HG02885 (cell line): Measurements from ENCODE around the gene OLFML3.
"Not testable (repeated sequence)": the region's sequence is repeated elsewhere in the genome, so short reads cannot be mapped to it uniquely, and the experiment has no call there.

Experiments used
- ATAC-seq: cut with Tn5 transposase; IDR thresholded peaks from one replicate; pipeline ENCODE4 v1.9.1; 2021; ENCODE audit warnings: mild to moderate bottlenecking; ENCODE audit not compliant: unreplicated experiment, poor library complexity

The OLFML3 gene

DNA sequence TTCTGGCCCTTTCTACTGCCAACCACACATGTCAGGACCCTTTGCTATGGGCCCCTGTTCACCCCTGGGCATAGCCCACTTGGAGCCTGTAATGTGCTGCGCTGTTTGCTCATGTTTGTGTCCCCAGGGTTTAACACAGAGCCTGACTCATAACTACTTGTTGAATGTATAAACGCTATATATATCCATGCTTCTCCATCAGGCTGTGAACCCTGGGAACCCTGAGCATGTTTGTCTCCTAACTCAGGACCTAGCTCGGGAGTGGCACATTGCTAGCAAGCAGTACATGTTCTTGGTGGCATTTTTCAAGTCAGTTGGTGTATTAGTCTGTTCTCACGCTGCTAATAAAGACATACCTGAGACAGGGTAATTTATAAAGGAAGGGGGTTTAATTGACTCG, 8.0 kb downstream of the OLFML3 start:
- ATAC-seq, result no peak

DNA sequence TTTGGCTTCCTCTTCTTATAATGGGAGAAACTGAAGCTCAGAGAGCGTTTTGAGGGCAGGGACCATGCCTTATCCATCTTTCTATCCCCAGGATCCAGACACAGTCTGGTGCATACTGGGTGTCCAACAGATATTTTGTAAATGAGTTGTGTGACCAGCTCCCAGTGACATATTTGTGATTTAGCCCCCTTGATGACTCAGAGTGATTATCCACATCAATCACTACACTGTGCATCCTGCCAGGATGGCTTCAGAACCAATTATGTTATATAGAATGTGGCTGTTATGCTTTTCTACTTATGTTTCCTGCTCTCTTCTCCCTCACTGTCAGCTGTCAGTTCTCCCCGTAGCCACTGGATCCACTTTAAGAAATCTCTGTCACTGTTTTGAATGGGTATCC, 11.3 kb downstream of the OLFML3 start:
- no peak for ATAC-seq

DNA sequence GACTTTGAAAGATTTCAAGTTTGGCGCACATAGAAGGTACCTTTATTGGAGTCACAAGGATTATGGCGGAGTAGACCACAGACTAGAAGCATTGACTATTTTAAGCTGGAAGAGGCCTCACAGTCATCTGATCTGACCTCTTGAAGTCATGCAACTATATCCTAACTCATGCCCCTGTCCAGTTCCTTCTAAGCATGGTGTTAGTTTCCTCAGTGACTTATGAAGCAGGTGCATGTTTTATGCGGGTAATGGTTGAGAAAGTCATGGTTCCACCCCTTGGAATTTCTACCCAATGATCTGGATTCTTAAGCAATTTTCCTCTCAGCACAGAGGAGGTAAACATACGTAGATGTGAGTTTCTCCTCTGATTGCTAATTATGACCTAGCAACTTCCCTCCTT, 11.7 kb downstream of the OLFML3 start:
- ATAC-seq, result no peak

DNA sequence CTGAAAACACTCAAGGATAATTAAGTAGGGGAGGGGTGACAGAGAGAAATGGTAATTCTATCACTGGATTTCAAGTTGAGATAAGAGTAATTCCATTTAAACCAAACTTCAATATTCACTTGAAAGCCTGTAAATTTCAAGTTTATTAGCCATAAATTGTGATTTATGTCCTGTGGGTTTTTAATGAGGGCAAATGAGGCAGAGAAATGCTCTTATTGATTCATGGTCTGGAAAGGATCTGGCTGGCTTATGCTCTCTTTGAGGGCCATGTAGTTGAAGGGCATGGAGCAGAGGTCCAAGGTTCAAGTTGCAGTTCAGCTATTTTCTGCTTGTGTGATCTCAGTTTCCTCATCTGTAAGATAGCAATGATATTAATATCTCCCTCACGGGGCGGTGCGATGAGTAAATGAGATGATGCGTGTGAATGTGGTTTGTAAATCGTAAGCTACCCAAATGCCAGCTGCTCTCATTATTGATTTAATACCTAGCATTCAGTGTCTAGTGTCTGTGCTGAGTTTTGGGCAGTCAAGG, 12.3 kb downstream of the OLFML3 start:
- peak; percentile 45 for ATAC-seq

DNA sequence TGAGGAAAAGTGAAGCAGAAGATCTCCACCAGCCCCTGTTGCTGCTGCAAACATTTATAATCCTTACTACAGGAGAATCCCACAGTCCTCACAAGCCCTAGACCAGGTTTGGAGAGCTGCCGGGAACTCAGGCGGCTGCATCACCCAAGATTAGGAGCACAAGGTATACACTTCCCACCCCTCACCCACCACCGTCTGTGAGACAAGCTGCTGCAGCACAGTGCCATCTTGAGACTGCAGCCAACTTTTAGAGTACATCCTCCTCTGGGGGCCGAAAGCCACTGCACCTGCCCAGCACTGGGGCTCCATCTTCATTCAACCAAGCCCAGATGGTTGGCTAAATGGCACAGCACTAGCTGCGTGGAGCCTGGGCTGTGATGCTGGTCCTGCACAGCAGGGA, 13.8 kb downstream of the OLFML3 start:
- ATAC-seq, result no peak

DNA sequence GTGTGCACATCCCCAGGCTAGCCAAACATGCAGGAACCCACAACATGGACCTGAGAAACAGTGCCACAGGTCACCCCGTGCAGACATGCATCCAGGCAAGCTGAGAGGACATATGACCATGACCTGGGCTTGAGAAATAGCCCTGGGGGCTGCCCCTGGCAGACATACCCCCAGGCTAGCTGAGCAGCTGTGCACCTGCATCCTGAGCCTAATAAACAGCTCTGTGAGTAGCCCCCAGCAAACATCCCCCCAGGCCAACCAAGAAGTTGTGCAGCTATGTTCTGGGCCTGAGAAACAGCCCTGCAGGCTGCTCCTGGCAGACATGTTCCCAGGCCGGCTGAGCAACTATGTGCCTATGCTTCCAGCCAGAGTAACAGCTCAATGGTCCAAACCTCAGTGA, 14.5 kb downstream of the OLFML3 start:
- no peak for ATAC-seq

DNA sequence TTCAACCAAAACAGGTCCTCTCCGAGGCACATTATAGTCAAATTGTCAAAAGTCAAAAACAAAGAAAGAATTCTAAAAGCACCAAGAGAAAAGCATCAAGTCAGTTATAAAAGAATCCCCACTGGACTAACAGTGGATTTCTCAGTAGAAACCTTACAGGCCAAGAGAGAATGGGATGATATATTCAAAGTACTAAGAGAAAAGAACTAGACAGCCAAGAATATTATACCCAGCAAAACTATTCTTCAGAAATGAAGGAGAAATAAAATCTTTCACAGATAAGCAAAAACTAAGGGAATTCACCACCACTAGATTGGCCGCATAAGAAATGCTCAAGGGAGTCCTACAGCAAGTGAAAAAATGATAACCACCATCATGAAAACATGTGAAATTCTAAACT, 16.1 kb downstream of the OLFML3 start:
- ATAC-seq, result no peak

DNA sequence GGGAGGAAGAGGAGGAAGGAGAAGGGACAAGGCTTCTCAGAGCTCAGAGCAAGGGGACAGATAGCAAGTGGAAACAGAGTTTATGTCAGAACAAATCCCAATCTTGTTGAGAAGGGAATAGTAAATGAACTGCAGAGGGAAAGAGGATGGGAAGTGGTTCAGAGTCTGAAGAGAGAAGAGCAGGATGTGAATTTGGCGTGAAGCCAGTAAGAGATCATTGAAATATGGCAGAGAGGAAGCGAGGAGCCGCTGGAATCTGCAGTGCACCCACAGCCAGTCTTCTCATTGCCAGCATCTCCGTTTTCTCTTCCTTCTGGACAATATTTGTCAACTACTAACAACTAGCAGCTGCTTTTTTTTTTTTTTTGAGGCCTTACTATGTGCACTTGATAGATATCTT, 19.1 kb downstream of the OLFML3 start:
- ATAC-seq, result no peak

DNA sequence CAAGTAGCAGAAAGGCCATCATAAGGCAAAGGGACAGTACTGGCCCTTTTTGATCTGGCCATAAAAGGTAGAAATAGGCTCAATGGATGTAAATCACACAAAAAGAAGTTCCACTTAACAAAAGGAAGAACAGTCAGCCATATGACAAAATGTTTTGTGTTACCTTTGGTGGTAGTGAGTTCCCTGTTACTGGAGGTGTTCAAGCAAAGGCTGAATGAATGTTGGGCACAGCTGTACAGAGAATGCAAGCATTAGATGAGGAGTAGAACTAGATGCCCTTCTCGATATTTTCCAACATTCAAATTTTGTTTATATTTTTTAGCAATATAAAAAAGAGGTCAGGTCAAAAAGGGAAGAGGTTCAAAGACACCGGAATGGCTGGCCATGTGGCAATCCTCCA, 20.0 kb downstream of the OLFML3 start:
- no peak for ATAC-seq

DNA sequence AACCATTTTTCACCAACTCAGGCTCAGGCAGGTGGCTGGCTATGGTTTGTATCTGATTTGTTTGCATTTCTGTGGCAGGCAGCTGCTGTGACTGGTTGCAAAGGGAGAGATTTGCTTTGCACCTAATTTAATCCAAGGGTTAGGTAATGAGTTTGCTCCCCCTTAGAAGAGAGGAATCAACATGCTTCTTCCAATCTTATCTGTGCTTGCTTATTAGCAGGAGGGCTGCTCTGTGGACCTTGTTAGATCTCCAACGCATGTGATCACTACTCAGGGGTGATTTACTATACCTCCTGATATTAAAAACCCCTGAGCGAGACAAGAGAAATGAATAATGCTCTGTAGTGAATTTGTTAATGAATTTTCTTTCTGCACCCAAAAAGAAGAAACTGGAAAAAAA, 20.5 kb downstream of the OLFML3 start:
- no peak for ATAC-seq

DNA sequence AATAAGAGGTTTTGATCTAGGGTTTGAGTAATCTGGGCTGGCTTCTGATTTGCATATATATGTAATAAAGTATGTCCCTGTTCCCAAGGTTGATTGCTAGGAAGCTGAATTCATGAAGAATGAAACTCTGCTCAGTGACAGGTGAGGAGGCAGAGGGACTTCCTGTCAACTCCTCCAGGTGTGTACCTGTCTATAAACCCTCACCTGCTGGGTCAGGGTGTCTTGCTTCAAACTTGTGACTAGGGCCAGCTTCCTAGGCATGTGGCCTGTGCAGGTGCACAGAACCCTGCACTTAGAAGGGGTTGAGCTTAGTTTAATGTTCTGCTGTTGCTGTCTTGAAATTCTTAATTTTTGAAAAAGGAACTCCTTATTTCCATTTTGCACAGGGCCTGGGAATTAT, 21.1 kb downstream of the OLFML3 start:
- ATAC-seq, result no peak

DNA sequence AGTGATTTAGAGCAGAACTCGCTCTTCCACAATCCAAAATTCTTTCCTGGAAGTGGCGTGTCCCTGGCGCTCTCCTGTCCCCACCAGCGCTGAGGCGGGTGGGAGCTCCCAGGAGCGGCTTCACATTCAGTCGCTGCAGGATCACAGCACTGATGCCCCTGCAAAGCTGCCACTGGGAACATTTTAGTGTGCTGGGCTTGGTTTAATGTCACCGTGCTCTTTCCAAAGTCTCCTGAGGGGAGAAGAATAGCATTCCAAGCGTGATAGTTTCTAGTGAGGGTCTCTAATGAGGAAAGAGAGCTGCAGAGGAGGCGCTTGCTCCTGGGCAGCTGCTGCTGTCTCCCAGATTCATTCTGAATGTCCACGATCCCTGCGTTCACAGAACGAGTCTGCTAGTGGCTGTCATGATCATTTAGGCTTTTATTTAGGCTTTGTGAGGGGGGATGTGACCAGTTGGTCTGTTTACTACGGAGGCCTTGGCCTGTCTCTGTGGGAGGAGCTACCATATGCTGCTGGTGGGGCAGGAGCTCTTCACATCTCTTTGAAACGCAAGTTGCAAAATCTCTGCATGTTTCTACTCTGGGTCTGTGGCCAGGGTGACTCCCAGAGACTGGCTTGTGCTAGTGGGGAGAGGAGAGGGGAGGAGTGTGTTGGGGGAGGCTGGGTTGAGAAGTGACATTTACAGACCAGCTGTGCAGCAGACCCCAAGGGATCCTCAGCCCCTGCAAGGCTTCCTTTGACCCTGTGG, 23.4 kb downstream of the OLFML3 start:
- ATAC-seq, result no peak

DNA sequence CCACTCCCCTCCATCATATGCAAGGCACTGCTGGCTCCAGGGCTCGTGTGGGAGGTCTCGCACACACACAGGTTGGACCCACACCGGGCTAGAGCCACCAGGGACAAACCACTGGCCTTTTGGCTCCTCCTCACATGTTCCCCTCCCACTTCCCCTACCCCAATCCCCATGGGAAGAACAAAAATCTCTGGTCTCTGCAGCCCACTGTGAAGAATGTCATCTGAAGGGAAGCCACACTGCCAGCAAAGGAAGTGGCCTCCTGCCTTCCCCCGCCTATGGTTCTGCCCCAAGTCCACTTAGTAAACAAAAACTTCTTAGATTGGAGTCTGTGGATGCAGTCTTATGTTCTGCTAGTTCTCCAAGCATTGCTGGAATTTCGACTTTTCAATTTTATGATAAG, 24.2 kb downstream of the OLFML3 start:
- ATAC-seq, result no peak

DNA sequence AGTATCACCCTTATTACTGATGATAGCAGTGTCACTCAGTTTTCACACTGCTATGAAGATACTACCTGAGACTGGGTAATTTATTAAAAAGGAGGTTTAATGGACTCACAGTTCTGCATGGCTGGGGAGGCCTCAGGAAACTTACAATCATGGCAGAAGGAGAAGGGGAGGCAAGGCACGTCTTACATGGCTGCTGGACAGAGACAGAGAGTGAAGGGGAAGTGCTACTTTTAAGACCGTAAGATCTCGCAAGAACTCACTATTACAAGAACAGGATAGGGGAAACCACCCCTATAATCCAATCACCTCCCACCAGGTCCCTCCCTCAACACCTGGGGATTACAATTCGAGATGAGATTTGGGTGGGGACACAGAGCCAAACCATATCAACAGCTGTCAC, 27.6 kb downstream of the OLFML3 start:
- ATAC-seq, result not testable (repeated sequence)

DNA sequence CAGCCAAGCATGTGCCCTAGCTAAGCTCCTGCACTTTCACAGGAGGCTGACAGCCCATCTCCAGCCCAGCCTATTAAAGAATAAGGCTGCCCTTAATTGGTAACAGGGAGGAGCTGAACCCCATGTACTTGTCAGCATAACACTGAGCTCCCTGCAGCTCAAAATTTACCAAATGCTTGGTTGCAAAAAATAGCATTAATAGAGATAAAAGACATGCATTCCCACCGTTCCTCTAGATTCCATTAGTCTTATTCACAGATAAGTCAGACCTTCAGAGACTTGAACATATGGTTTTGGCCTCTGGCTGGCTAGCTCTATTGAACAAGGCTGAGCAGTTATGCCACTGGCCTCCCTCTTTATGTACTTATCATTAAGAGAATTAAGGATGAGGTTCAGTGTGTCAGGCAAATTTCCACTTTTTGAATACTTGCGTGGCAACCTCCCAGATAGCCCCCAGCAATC, 29.2 kb downstream of the OLFML3 start:
- no peak for ATAC-seq

DNA sequence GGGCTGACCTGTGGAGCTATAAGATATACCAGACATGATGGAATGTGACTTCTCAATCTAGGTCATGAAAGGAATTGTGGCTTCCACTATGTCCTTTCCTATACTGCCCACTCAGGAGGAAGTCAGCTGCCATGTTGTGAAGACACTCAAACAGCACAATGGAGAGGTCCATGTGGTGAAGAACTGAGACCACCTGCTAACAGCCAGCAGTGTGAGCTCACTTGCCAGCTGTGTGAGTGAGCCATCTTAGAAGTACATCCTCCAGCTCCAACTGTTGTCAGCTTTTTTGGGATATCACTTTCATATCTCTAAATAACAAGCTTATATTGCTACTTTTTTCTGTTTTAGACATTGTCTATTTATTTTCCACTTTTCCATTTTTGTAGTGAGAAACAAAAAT, 29.7 kb downstream of the OLFML3 start:
- no peak for ATAC-seq

DNA sequence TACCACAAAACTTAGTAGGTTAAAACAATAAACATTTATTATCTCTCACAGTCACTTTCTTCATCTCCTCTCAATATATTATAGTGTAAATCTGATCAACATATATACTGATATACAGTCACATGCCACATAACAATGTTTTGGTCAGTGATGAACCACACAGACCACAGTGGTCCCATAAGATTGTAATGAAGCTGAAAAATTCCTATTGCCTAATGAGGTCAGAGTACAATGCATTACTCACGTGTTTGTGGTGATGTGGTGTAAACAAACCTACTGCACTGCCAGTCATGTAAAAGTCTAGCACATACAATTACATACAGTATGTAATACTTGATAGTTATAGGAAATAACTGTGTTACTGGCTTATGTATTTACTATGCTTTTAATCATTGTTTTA, 30.1 kb downstream of the OLFML3 start:
- no peak for ATAC-seq

DNA sequence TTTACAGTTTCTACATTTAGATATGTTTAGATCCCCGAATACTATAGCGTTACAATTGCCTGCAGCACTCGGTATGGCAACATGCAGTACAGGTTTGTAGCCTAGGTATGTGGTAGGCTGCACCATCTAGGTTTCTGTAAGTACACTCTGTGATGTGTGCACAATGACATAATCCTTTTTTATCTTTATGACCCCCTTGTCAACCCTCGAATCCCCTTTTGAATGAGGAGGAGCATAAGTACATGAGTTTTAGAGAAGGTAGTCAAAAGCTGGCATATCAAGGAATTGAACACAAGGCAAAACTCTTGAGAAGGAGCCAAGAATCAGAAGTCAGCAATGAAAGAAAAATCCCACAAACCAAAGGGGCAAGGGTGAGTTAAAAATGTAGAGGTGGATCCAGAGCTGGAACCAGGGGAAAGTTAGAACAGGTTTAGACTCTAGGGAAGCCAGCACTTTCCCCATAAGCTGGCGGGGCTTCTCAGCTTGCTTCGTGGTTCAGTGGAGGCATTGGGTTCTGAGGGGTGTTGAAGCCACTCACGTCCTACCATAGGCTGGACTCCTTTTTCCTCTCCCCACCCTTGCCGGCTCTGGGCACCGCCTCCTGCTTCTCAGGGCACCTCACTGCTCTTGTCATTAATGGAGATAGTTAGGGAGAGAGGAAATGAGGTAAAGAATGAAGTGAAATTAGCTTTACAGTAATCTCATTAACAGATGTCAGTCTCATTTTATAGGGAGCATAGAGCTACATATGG, 31.3 kb downstream of the OLFML3 start:
- ATAC-seq, result no peak

DNA sequence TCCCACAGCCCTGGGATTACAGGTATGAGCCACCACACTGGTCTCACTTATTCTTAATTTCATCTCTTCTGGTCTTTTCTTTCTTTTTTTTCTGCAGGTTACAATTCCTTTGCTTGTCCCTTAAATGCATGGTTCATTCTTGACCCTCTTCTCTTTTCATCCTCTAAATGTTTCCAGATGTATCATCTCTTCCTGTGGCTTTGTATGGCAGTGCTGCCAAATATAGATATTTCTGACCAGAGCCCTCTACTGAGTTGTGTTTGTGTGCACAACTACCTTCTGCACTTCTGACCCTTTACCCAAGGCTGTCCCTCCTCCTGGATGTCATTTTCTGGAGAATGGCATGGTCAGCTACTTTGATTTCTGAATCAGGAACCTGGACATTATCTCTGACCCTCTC, 32.5 kb downstream of the OLFML3 start:
- no peak for ATAC-seq

DNA sequence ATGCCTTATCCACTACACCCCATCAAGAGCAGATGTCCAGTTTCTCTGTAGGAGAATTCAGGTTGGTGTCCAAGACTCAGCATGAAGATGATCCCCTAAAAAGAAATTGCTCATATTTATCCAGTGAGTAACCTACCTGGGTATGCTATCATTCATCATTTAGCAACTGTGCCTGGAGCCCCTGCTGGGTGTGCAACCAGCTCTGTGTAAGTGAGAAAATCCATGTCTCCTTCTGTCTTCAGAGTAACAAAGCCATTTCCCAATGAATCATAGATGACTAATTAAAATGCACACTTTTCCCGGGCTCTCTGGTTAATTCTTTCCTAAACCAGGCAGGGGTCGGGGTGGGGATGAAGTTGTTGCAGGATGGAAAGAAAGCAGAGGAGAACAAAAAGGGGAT, 35.8 kb downstream of the OLFML3 start:
- ATAC-seq, result no peak

DNA sequence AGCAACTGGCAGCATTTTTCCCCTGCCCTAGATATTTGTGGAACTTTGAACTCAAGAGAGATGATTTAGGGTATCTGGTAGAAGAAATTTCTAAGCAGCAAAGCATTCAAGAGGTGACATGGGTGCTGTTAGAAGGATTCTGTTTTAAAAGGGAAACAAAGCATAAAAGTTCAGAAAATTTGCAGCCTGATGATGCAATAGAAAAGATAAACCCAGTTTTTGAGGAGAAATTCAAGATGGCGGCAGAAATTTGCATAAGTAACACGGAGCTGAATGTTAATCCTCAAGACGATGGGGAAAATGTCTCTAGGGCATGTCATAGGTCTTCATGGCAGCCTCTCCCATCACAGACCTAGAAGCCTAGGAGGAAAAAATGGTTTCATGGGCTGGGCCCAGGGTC, 40.5 kb downstream of the OLFML3 start:
- ATAC-seq, result not testable (repeated sequence)

DNA sequence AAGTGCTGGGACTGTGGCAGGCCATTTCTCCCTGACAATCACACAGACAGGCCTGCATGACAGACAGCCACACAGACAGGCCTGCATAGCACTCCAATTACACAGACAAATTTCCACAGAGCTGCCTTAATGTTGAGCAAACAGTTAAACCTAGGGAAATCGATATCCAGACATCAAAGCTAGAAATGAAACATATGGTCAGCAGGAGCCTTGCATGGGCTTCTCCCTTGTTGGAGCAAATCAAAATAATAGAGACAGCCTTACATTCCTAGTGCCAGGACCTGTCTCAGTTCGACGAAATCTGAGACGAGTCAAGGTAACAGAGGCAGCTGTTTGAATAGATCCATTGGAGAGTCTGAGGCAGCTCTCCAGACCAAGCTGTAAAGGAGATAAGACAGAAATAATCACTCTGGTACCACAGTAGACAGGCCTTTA, 42.4 kb downstream of the OLFML3 start:
- ATAC-seq, result no peak
